Thoracic aorta (tissue), 2 donors: ENCODE measurements around the gene XPO1. TPM values are rescaled to one million over a fixed set of nuclear protein-coding genes. Genes with fewer than 3 reads are reported as not detected.
"Not testable (repeated sequence)": the region's sequence is repeated elsewhere in the genome, so short reads cannot be mapped to it uniquely, and the experiment has no call there.

ENCODE experiments used
- ATAC-seq: fragments of 150-250 bp; one replicate; pipeline ENCODE4 v1.8.0; 2017; ENCODE audit warnings: low read depth; ENCODE audit not compliant: insufficient number of reproducible peaks, low FRiP score
- DNase-seq: peaks from one replicate; pipeline ENCODE4 v3.0.0-alpha.2; 2020; ENCODE audit warnings: low spot score
- H3K27ac ChIP-seq, 2 donors: fragments of 200-600 bp; sonication (generic); 1 replicate in 1 of 2; 2 replicates in 1 of 2; pipeline ENCODE4 v1.5.1; 2016; ENCODE audit warnings: mild to moderate bottlenecking in 2 of 2, moderate library complexity in 2 of 2
- H3K27me3 ChIP-seq: fragments of 200-600 bp; sonication (generic); replicated peaks from 2 replicates; pipeline ENCODE4 v1.6.0; 2016; ENCODE audit warnings: mild to moderate bottlenecking; ENCODE audit not compliant: insufficient read depth
- H3K36me3 ChIP-seq: fragments of 200-600 bp; sonication (generic); one replicate; pipeline ENCODE4 v1.5.1; 2016
- H3K4me1 ChIP-seq, 2 donors: fragments of 200-600 bp; sonication (generic); 1 replicate in 1 of 2; 2 replicates in 1 of 2; pipeline versions ENCODE4 v1.5.1 to v1.6.0; 2016; ENCODE audit warnings: low read depth in 2 of 2, mild to moderate bottlenecking in 1 of 2; ENCODE audit not compliant: control insufficient read depth in 1 of 2
- H3K4me3 ChIP-seq: fragments of 200-600 bp; sonication (generic); 2 replicates; pipeline ENCODE4 v1.5.1; 2016; ENCODE audit warnings: mild to moderate bottlenecking
- H3K9me3 ChIP-seq: fragments of 200-600 bp; sonication (generic); 2 replicates; pipeline ENCODE4 v1.5.1; 2016
- CTCF ChIP-seq: fragments of 200-600 bp; sonication (generic); IDR thresholded peaks from one replicate; pipeline ENCODE4 v1.5.1; 2019; ENCODE audit warnings: antibody characterized with exemption
- total RNA-seq, 2 donors: library from RNA; depleted of rRNA; stranded (reverse); fragments of >200 nt; gene quantifications; one replicate each; pipeline versions ENCODE4 v1.1.0 to v1.2.3, GENCODE V29; 2016

XPO1 gene
- total RNA-seq, 2 donors from 2014 or later: 43.3 to 117 TPM

GRCh38 chr2:61492476-61492875, 45.7 kb downstream of the XPO1 start:
- H3K4me1 ChIP-seq: no peaks in the 10 kb centered on the region
- no peak overlapping the region for H3K4me3 ChIP-seq
- no peaks in the 10 kb centered on the region for H3K27me3 ChIP-seq
- no peaks in the 10 kb centered on the region for H3K9me3 ChIP-seq
- no peak for DNase-seq
- no peak for TF ChIP-seq CTCF
- H3K27ac ChIP-seq: no peak overlapping the region
- H3K36me3 ChIP-seq: peaks cover 39% of the 10 kb centered on the region
- ATAC-seq: no peak

GRCh38 chr2:61485281-61485680, 52.9 kb downstream of the XPO1 start:
- Histone ChIP-seq H3K9me3 (no peaks in the 10 kb centered on the region), H3K36me3 (peaks cover 33% of the 10 kb centered on the region), H3K27me3 (no peaks in the 10 kb centered on the region), H3K4me1 (no peaks in the 10 kb centered on the region), H3K27ac (no peak overlapping the region), H3K4me3 (no peak overlapping the region)
- TF ChIP-seq CTCF: no peak
- DNase-seq (no peak), ATAC-seq (no peak)

GRCh38 chr2:61478086-61478485, 60.1 kb downstream of the XPO1 start:
- H3K4me3 ChIP-seq: no peak overlapping the region
- H3K36me3 ChIP-seq: peaks cover 33% of the 10 kb centered on the region
- H3K27ac ChIP-seq: no peak overlapping the region
- no peaks in the 10 kb centered on the region for H3K9me3 ChIP-seq
- TF ChIP-seq CTCF: no peak
- ATAC-seq (no peak), DNase-seq (no peak)
- H3K27me3 ChIP-seq: no peaks in the 10 kb centered on the region
- no peaks in the 10 kb centered on the region for H3K4me1 ChIP-seq

- H3K27ac ChIP-seq, DNase-seq, H3K4me1 ChIP-seq, H3K27me3 ChIP-seq, H3K4me3 ChIP-seq, H3K9me3 ChIP-seq, ATAC-seq: not testable (repeated sequence)
- peaks cover 23% of the 10 kb centered on the region for H3K36me3 ChIP-seq
Measured at GRCh38 chr2:61476929-61477589, 61.1 kb downstream of the XPO1 start.

GRCh38 chr2:61471905-61472805, 66.0 kb downstream of the XPO1 start:
- peak overlapping the region; percentile 100 for H3K4me3 ChIP-seq
- peaks cover 5% of the 10 kb centered on the region for H3K36me3 ChIP-seq
- no peaks in the 10 kb centered on the region for H3K27me3 ChIP-seq
- ATAC-seq (no peak), DNase-seq (no peak)
- H3K4me1 ChIP-seq: peaks cover 3 to 28% of the 10 kb centered on the region in 2 donors
- H3K9me3 ChIP-seq: no peaks in the 10 kb centered on the region
- TF ChIP-seq CTCF: no peak
- H3K27ac ChIP-seq: peak overlapping the region; percentile 99
